Endothelial cell of umbilical vein (primary cell): ENCODE data around the gene HDAC10. TPM values are rescaled to one million over a fixed set of nuclear protein-coding genes. Genes with fewer than 3 reads are reported as not detected.

ENCODE experiments used
- BruUV-seq: library from RNA; stranded (reverse); fragments of 400-500 nt; replicated peaks from 2 replicates; lab custom pipeline; 2021; lab: Mats Ljungman, UMichigan
- CTCF ChIA-PET: fragments of 300-600, 350-600 bp; sonication (Branson Sonifier 250); formaldehyde crosslinking; loops from one replicate; lab custom pipeline; 2021; ENCODE audit warnings: antibody characterized with exemption, inconsistent platforms; lab: Charles Lee
- POLR2A ChIA-PET: fragments of 300-600, 350-600 bp; sonication (Branson Sonifier 250); formaldehyde crosslinking; loops from one replicate; lab custom pipeline; 2021; ENCODE audit warnings: antibody characterized with exemption, inconsistent platforms; lab: Charles Lee
- DNase-seq: peaks from one replicate; pipeline ENCODE4 v3.0.0-alpha.2; 2011; ENCODE audit warnings: low read depth, low spot score
- FAIRE-seq: peaks from 2 replicates; lab custom pipeline; 2011; peaks lifted over from hg19 to GRCh38; lab: Jason Lieb, UNC
- H2AFZ ChIP-seq: 2 replicates; pipeline ENCODE4 v1.6.0; 2012; ENCODE audit warnings: low read depth, low read length, control low read depth, inconsistent platforms
- H3K27ac ChIP-seq: 2 replicates; pipeline ENCODE4 v1.5.1; 2011; ENCODE audit warnings: low read depth, mild to moderate bottlenecking, control low read depth, low read length, moderate library complexity; ENCODE audit not compliant: insufficient read depth
- H3K27me3 ChIP-seq, 2 experiments: 2 replicates each; pipeline versions ENCODE4 v1.6.0 to v1.6.1; 2011; ENCODE audit warnings: low read length in 2 of 2, mixed read lengths in 1 of 2; ENCODE audit not compliant: control insufficient read depth in 2 of 2, insufficient read depth in 2 of 2
- H3K36me3 ChIP-seq, 2 experiments: 2 replicates in 1 of 2; 3 replicates in 1 of 2; pipeline ENCODE4 v1.5.1; 2011; ENCODE audit warnings: low read length in 2 of 2, mild to moderate bottlenecking in 1 of 2, moderate library complexity in 1 of 2; ENCODE audit not compliant: control insufficient read depth in 2 of 2, insufficient read depth in 2 of 2; ENCODE audit errors: extremely low read depth in 1 of 2
- H3K4me1 ChIP-seq: 3 replicates; pipeline ENCODE4 v1.5.1; 2011; ENCODE audit warnings: mild to moderate bottlenecking, low read length; ENCODE audit not compliant: control insufficient read depth, insufficient read depth; ENCODE audit errors: extremely low read depth
- H3K4me2 ChIP-seq: 2 replicates; pipeline ENCODE4 v1.6.1; 2011; ENCODE audit warnings: low read length, control low read depth, mixed read lengths; ENCODE audit not compliant: insufficient read depth
- H3K4me3 ChIP-seq, 3 experiments: fragments of 200-600 bp in 1 of 3; sonication (generic), shearing (Covaris generic) in 1 of 3; replicated peaks in 1 of 3; 2 replicates each; pipeline ENCODE4 v1.5.1; 2011 to 2016; ENCODE audit warnings: control low read depth in 3 of 3, low read length in 3 of 3, mild to moderate bottlenecking in 2 of 3, inconsistent platforms in 1 of 3, low read depth in 1 of 3, moderate library complexity in 1 of 3; ENCODE audit not compliant: insufficient read depth in 1 of 3
- H3K79me2 ChIP-seq: 2 replicates; pipeline ENCODE4 v1.6.0; 2012; ENCODE audit warnings: low read length, inconsistent platforms; ENCODE audit not compliant: control insufficient read depth, insufficient read depth
- H3K9ac ChIP-seq: replicated peaks from 2 replicates; pipeline ENCODE3; 2011; ENCODE audit warnings: low read length, control low read depth; ENCODE audit not compliant: insufficient read depth; ENCODE audit errors: extremely low read depth
- H3K9me1 ChIP-seq: replicated peaks from 3 replicates; pipeline ENCODE4 v1.6.0; 2011; ENCODE audit warnings: mild to moderate bottlenecking, low read length; ENCODE audit not compliant: control insufficient read depth, insufficient read depth; ENCODE audit errors: extremely low read depth
- H3K9me3 ChIP-seq: replicated peaks from 2 replicates; pipeline ENCODE4 v1.5.1; 2012; ENCODE audit warnings: low read length, inconsistent platforms; ENCODE audit not compliant: control insufficient read depth, insufficient read depth
- H4K20me1 ChIP-seq: replicated peaks from 2 replicates; pipeline ENCODE3; 2011; ENCODE audit warnings: mild to moderate bottlenecking, low read length; ENCODE audit not compliant: control insufficient read depth, insufficient read depth; ENCODE audit errors: extremely low read depth
- CTCF ChIP-seq, 2 donors: IDR thresholded peaks; 1 replicate in 1 of 2; 2 replicates in 1 of 2; pipeline ENCODE4 v1.5.1; 2011; ENCODE audit warnings: low read length in 2 of 2, mild to moderate bottlenecking in 2 of 2, moderate library complexity in 2 of 2, control low read depth in 1 of 2, inconsistent platforms in 1 of 2, low read depth in 1 of 2; ENCODE audit not compliant: insufficient read depth in 1 of 2; ENCODE audit errors: extremely low read depth in 1 of 2
- EZH2 ChIP-seq: IDR thresholded peaks from 2 replicates; pipeline ENCODE4 v1.6.1; 2012; ENCODE audit warnings: borderline replicate concordance, low read depth, mild to moderate bottlenecking, moderate library complexity, low read length, inconsistent platforms; ENCODE audit not compliant: severe bottlenecking
- GATA2 ChIP-seq: IDR thresholded peaks from 2 replicates; pipeline ENCODE4 v1.7.0; 2011; ENCODE audit warnings: low read depth, mild to moderate bottlenecking, moderate library complexity, mixed read lengths, low read length; ENCODE audit not compliant: insufficient read length, insufficient read depth
- MAX ChIP-seq: IDR thresholded peaks from 2 replicates; pipeline ENCODE4 v1.6.1; 2011; ENCODE audit not compliant: insufficient read depth, insufficient read length
- POLR2A ChIP-seq: IDR thresholded peaks from 2 replicates; pipeline ENCODE4 v1.6.1; 2012; ENCODE audit warnings: low read depth, mild to moderate bottlenecking, control low read depth, low read length
- POLR2AphosphoS5 ChIP-seq: IDR thresholded peaks from 2 replicates; pipeline ENCODE4 v1.6.1; 2012; ENCODE audit warnings: low read depth, mild to moderate bottlenecking, control low read depth, low read length, moderate library complexity; ENCODE audit not compliant: insufficient read depth
- dilution Hi-C: fragments of 300-500 bp; cut with MboI; formaldehyde crosslinking; loops from one replicate; pipeline ENCODE4 v1.15.0; 2019; ENCODE audit warnings: low sequenced_read_pairs; ENCODE audit not compliant: extremely low pct_ligation_motif_present
- intact Hi-C: fragments of 100-400 bp; cut with micrococcal nuclease; formaldehyde crosslinking; loops from one replicate; pipeline ENCODE4 v1.10.0; 2022
- polyA plus RNA-seq, 4 experiments: library from polyadenylated mRNA; depleted of rRNA in 3 of 4; stranded (reverse) in 3 of 4; unstranded in 1 of 4; fragments of >200 nt; gene quantifications; 2 replicates each; pipeline versions ENCODE4 v1.2.1 to v1.2.3, GENCODE V29; 2011 to 2012; ENCODE audit warnings: missing spikeins in 1 of 4
- total RNA-seq: library from RNA; stranded (reverse); gene quantifications from 2 replicates; pipeline ENCODE4 v1.2.3, GENCODE V29; 2021

HDAC10 gene
- total and polyA plus RNA-seq, 2 donors (not counting 3 experiments of a cell fraction or from before 2014, with no cell fraction given) = 32.6 to 47.0 TPM

DNA sequence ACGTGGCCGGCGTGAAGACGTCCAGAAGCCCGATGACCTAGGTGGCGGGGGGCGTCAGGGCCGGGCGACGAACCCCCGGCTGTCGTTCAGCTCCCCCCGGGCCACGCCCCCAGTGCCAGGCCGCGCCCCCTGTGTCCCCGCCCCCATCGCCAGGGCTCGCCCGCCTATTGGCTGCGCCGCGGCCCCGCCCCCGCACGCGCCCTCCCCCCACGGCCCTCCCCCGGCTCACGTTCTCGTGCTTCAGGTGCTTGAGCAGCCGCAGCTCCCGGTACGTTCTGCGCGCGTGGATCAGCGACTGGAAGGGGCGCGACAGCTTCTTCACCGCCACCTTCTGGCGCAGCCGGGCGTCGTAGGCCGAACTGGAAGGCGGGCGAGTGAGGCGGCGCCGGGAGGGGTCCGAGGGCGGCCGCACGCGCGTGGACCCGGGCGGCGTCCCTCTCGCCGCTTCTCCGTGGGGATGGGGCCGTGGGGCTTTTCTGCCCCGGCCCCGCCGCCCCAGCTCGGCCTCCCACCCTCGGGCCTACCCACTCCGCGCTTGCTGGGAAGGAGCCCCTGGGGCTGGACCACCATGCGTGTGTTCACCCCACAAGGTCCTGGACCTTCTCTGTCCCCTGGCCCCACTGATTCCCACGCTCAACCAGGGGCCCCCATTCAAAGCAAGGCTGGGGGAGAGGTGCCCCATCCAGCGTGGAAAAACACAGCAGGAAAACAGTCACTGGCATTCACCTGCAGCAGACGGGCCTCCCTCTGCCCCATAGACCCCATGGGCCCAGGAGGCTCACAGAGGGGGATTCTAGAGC, 16.7 kb upstream of the HDAC10 start:
- Histone ChIP-seq H3K79me2 (no peaks in the 10 kb centered on the region), H3K27ac (no peak overlapping the region), H3K4me1 (peaks cover 12% of the 10 kb centered on the region), H3K4me2 (no peak overlapping the region), H4K20me1 (no peaks in the 10 kb centered on the region), H3K9ac (no peak overlapping the region), H3K36me3 (peaks cover 0 to 4% of the 10 kb centered on the region in 2 experiments), H3K4me3 (peak overlapping the region in 1 of 3 experiments; percentile 19), H3K9me1 (no peaks in the 10 kb centered on the region), H3K27me3 (no peaks in the 10 kb centered on the region), H3K9me3 (no peaks in the 10 kb centered on the region), H2AFZ (no peak overlapping the region)
- DNase-seq (peak; percentile 47), FAIRE-seq (no peak)
- intact Hi-C loops = no loop called here
- TF ChIP-seq POLR2AphosphoS5 (no peak), CTCF (IDR thresholded peaks at IDR 0.05; ENCODE audit: extremely low read depth in 1 of 2, insufficient read depth in 1 of 2, low read depth in 1 of 2, low read length in 2 of 2) (peak in 1 of 2 donors; percentile 39)
- POLR2A ChIA-PET = no interaction called here
- dilution Hi-C loops = no loop called here
- CTCF ChIA-PET = interaction anchor here (0.8 to 4.7 kb wide), 8 partner anchors 9 to 58 kb away, joined by 3 to 40 read pairs (median 4); partner anchors contain the start of gene HDAC10
- BruUV-seq = no TSS peak

DNA sequence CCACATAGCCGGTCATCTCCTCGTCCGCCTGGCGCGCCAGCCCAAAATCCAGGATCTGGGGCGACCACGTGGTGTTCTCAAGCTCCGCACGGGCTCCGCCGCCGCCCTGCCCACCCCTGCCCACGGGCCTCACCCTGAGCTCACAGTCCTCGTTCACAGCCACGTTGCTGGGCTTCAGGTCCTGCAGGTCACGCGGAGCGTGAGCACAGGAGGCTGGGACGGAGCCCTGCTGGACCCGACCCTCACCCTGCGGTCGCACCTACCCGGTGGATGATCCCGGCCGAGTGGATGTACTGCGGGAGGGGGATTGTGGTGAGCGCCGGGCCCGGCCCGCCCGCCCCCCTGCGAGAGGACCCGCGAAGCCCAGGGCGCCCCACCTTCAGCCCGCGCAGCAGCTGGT, 15.9 kb upstream of the HDAC10 start:
- Histone ChIP-seq H3K4me1 (peaks cover 15% of the 10 kb centered on the region), H3K79me2 (no peaks in the 10 kb centered on the region), H2AFZ (no peak overlapping the region), H3K4me2 (no peak overlapping the region), H3K27me3 (no peaks in the 10 kb centered on the region), H4K20me1 (no peaks in the 10 kb centered on the region), H3K9me1 (no peaks in the 10 kb centered on the region), H3K9me3 (no peaks in the 10 kb centered on the region), H3K4me3 (no peak overlapping the region), H3K9ac (no peak overlapping the region), H3K36me3 (peaks cover 0 to 4% of the 10 kb centered on the region in 2 experiments), H3K27ac (no peak overlapping the region)
- dilution Hi-C loops (no loop called here), intact Hi-C loops (no loop called here)
- POLR2A ChIA-PET = no interaction called here
- no TSS peak for BruUV-seq
- no peak for FAIRE-seq
- CTCF ChIA-PET = interaction anchor here (0.8 to 4.7 kb wide), 8 partner anchors 10 to 59 kb away, joined by 3 to 40 read pairs (median 4); partner anchors contain the start of gene HDAC10
- TF ChIP-seq GATA2 (no peak), CTCF (IDR thresholded peaks at IDR 0.05; ENCODE audit: extremely low read depth in 1 of 2, insufficient read depth in 1 of 2, low read depth in 1 of 2, low read length in 2 of 2) (no peak), EZH2 (no peak), POLR2A (no peak), MAX (no peak)
- no peak for DNase-seq
